Esophagus (tissue), 2 donors: ENCODE results near the gene BRF1. TPM values are rescaled to one million over a fixed set of nuclear protein-coding genes. Genes with fewer than 3 reads are reported as not detected.
A peak's percentile ranks its signal among the peaks of the same experiment; 100 is the strongest.

ENCODE experiments used
- H3K27ac ChIP-seq, 2 donors: one replicate each; pipeline ENCODE4 v1.5.1; 2013; ENCODE audit warnings: low read depth in 2 of 2, mild to moderate bottlenecking in 2 of 2, inconsistent platforms in 1 of 2, low read length in 1 of 2, moderate library complexity in 1 of 2
- H3K27me3 ChIP-seq, 2 donors: one replicate each; pipeline ENCODE4 v1.6.1; 2013; ENCODE audit warnings: low read length in 2 of 2, control low read depth in 1 of 2, mild to moderate bottlenecking in 1 of 2; ENCODE audit not compliant: insufficient read depth in 2 of 2, control insufficient read depth in 1 of 2
- H3K36me3 ChIP-seq, 2 donors: one replicate each; pipeline ENCODE4 v1.6.1; 2013; ENCODE audit warnings: low read length in 1 of 2; ENCODE audit not compliant: control insufficient read depth in 2 of 2, insufficient read depth in 2 of 2
- H3K4me1 ChIP-seq, 2 donors: one replicate each; pipeline ENCODE4 v1.6.1; 2013; ENCODE audit warnings: low read length in 1 of 2; ENCODE audit not compliant: control insufficient read depth in 2 of 2, insufficient read depth in 2 of 2
- H3K4me3 ChIP-seq, 2 donors: one replicate each; pipeline ENCODE4 v1.5.1; 2013; ENCODE audit warnings: low read length in 2 of 2, mild to moderate bottlenecking in 2 of 2, low read depth in 1 of 2, moderate library complexity in 1 of 2
- H3K9me3 ChIP-seq, 2 donors: one replicate each; pipeline ENCODE4 v1.6.1; 2013; ENCODE audit warnings: mild to moderate bottlenecking in 2 of 2, low read depth in 1 of 2, low read length in 1 of 2, moderate library complexity in 1 of 2; ENCODE audit not compliant: control insufficient read depth in 2 of 2, insufficient read depth in 1 of 2
- WGBS, 2 donors: extraction: QIAGEN DNeasy Blood & Tissue Kit; methylation state at CpG; one replicate each; pipeline ENCODE4 v1.1.7; 2013; 5-methylcytosine and 5-hydroxymethylcytosine counted together
- polyA plus RNA-seq, 2 donors: library from polyadenylated mRNA; stranded (reverse); fragments of 200-250 nt; gene quantifications; one replicate each; pipeline ENCODE4 v1.2.3, GENCODE V29; 2013
- donor health status: healthy with polysubstance abuse.
- donor health status: Bipolar disorder and iron deficiency.

The BRF1 gene
- polyA plus RNA-seq, 2 donors = 11.1 to 30.2 TPM

GRCh38 chr14:105168979-105169507 is 131.8 kb downstream of the BRF1 start:
- WGBS, 2 donors = 6 to 13% methylated on average over 44 to 54 of the region's 54 CpGs
- Histone ChIP-seq H3K4me3 (peak overlapping the region in 1 of 2 donors; percentile 54), H3K4me1 (peaks cover 15 to 33% of the 10 kb centered on the region in 2 donors), H3K36me3 (no peaks in the 10 kb centered on the region), H3K27ac (peak overlapping the region in 1 of 2 donors; percentile 21), H3K27me3 (no peaks in the 10 kb centered on the region), H3K9me3 (peaks cover 0 to 2% of the 10 kb centered on the region in 2 donors)

GRCh38 chr14:105168496-105168978 is 132.3 kb downstream of the BRF1 start, which contains the start of gene JAG2:
Gene JAG2 (minus strand): TSS chr14:105168776. CDS start chr14:105168420, 356 bp downstream.
- WGBS, 2 donors = 1 to 2% methylated on average over 52 to 84 of the region's 84 CpGs
- Histone ChIP-seq H3K9me3 (peaks cover 0 to 2% of the 10 kb centered on the region in 2 donors), H3K4me3 (peak within 1 kb of the TSS; percentile 54), H3K27me3 (no peaks in the 10 kb centered on the region), H3K27ac (peak within 1 kb of the TSS; percentile 47 to 62), H3K4me1 (peaks cover 15 to 35% of the 10 kb centered on the region in 2 donors), H3K36me3 (no peaks in the 10 kb centered on the region)

- Histone ChIP-seq H3K27ac (peak overlapping the region; percentile 35 to 62), H3K27me3 (no peaks in the 10 kb centered on the region), H3K4me3 (peak overlapping the region; percentile 54), H3K36me3 (no peaks in the 10 kb centered on the region), H3K9me3 (peaks cover 0 to 2% of the 10 kb centered on the region in 2 donors), H3K4me1 (peaks cover 15 to 35% of the 10 kb centered on the region in 2 donors)
- WGBS, 2 donors = 0 to 1% methylated on average over 15 to 46 of the region's 46 CpGs
Observed at GRCh38 chr14:105168093-105168420, 132.7 kb downstream of the BRF1 start.

GRCh38 chr14:105167303-105168092 is 133.3 kb downstream of the BRF1 start:
- H3K27ac ChIP-seq = peak overlapping the region; percentile 62 to 72
- H3K4me3 ChIP-seq = peak overlapping the region; percentile 54
- 3% methylated on average over 67 to 116 of the region's 116 CpGs for WGBS, 2 donors
- H3K36me3 ChIP-seq = no peaks in the 10 kb centered on the region
- peaks cover 15 to 35% of the 10 kb centered on the region in 2 donors for H3K4me1 ChIP-seq
- H3K9me3 ChIP-seq = peaks cover 0 to 2% of the 10 kb centered on the region in 2 donors
- no peaks in the 10 kb centered on the region for H3K27me3 ChIP-seq

- H3K27me3 ChIP-seq = no peaks in the 10 kb centered on the region
- no peaks in the 10 kb centered on the region for H3K36me3 ChIP-seq
- H3K4me1 ChIP-seq = peaks cover 15 to 38% of the 10 kb centered on the region in 2 donors
- H3K4me3 ChIP-seq = peak overlapping the region in 1 of 2 donors; percentile 54
- WGBS, 2 donors = 37 to 40% methylated on average over 22 of the region's 22 CpGs
- H3K9me3 ChIP-seq = peaks cover 0 to 2% of the 10 kb centered on the region in 2 donors
- peak overlapping the region in 1 of 2 donors; percentile 72 for H3K27ac ChIP-seq
Observed at GRCh38 chr14:105166571-105167302, 134.1 kb downstream of the BRF1 start.

GRCh38 chr14:105165761-105166485 is 134.9 kb downstream of the BRF1 start:
- Histone ChIP-seq H3K27ac (peak overlapping the region; percentile 5 to 35), H3K36me3 (no peaks in the 10 kb centered on the region), H3K9me3 (peaks cover 0 to 2% of the 10 kb centered on the region in 2 donors), H3K27me3 (no peaks in the 10 kb centered on the region), H3K4me1 (peaks cover 15 to 32% of the 10 kb centered on the region in 2 donors), H3K4me3 (peak overlapping the region; percentile 1 to 10)
- 48 to 56% methylated on average over 32 of the region's 32 CpGs for WGBS, 2 donors

GRCh38 chr14:105165134-105165704 is 135.6 kb downstream of the BRF1 start:
- no peaks in the 10 kb centered on the region for H3K27me3 ChIP-seq
- peak overlapping the region in 1 of 2 donors; percentile 35 for H3K27ac ChIP-seq
- peak overlapping the region in 1 of 2 donors; percentile 1 for H3K4me3 ChIP-seq
- WGBS, 2 donors = 44% methylated on average over 10 of the region's 10 CpGs
- peaks cover 13 to 32% of the 10 kb centered on the region in 2 donors for H3K4me1 ChIP-seq
- H3K36me3 ChIP-seq = no peaks in the 10 kb centered on the region
- H3K9me3 ChIP-seq = peaks cover 0 to 2% of the 10 kb centered on the region in 2 donors

- no peaks in the 10 kb centered on the region for H3K27me3 ChIP-seq
- peaks cover 12 to 28% of the 10 kb centered on the region in 2 donors for H3K4me1 ChIP-seq
- no peak overlapping the region for H3K27ac ChIP-seq
- H3K9me3 ChIP-seq = peaks cover 0 to 2% of the 10 kb centered on the region in 2 donors
- no peaks in the 10 kb centered on the region for H3K36me3 ChIP-seq
- no peak overlapping the region for H3K4me3 ChIP-seq
- 69 to 72% methylated on average over 18 of the region's 18 CpGs for WGBS, 2 donors
Observed at GRCh38 chr14:105163040-105163742, 137.6 kb downstream of the BRF1 start.
